Measurements from ENCODE around the gene HES4. TPM values are rescaled to one million over a fixed set of nuclear protein-coding genes. Genes with fewer than 3 reads are reported as not detected.

The HES4 gene
- total and polyA plus RNA-seq, 11 donors: 25.7 to 98.1 (median 37.3) TPM

- H3K9me3 ChIP-seq: no peaks in the 10 kb centered on the region
- ATAC-seq (no peak), DNase-seq (no peak)
- H3K27ac ChIP-seq: no peak overlapping the region
- WGBS, 4 donors: 85 to 94% (median 91%) methylated on average over 9 of the region's 9 CpGs
- H3K4me1 ChIP-seq: no peaks in the 10 kb centered on the region
- intact Hi-C loops (cut with DNase I): loop anchor here in 2 of 10 donors (5.0 to 10.0 kb wide), 2 partner anchors 38 to 45 kb away; no protein-coding TSS in a partner anchor
- peaks cover 0 to 99% (median 91%) of the 10 kb centered on the region in 9 donors for H3K36me3 ChIP-seq
- H3K27me3 ChIP-seq: no peaks in the 10 kb centered on the region
- TF ChIP-seq CTCF (IDR thresholded peaks at IDR 0.05) (no peak), POLR2A (IDR thresholded peaks at IDR 0.05) (no peak)
- H3K4me3 ChIP-seq: no peak overlapping the region
These were observed 49.6 kb downstream of the HES4 start for GRCh38 chr1:950268-950667.

Other genes with a start within 250 kb of the HES4 start
- gene SAMD11, start 76.2 kb downstream of the HES4 start, total RNA-seq: 1 to 10 TPM in 4 of 9 donors, under 1 TPM in 5; 0.38 to 3.2 (median 0.96) TPM
- 1 to 10 TPM in 1 of 2 donors, under 1 TPM in 1; 0.54 to 1.3 TPM for gene SAMD11, start 76.2 kb downstream of the HES4 start, polyA plus RNA-seq
- 10 to 100 TPM; 36.0 to 63.6 (median 43.3) TPM for gene NOC2L, start 40.8 kb downstream of the HES4 start, total RNA-seq
- 10 to 100 TPM; 55.1 to 85.3 TPM for gene NOC2L, start 40.8 kb downstream of the HES4 start, polyA plus RNA-seq
- gene KLHL17, start 39.5 kb downstream of the HES4 start, total RNA-seq: 1 to 10 TPM; 1.6 to 6.8 (median 4.7) TPM
- gene KLHL17, start 39.5 kb downstream of the HES4 start, polyA plus RNA-seq: 1 to 10 TPM; 5.4 to 5.5 TPM
- under 1 TPM in 2 of 9 donors, not detected in 7; 0.37 to 0.63 TPM for gene PLEKHN1, start 33.6 kb downstream of the HES4 start, total RNA-seq
- gene PLEKHN1, start 33.6 kb downstream of the HES4 start, polyA plus RNA-seq: under 1 TPM; 0.15 TPM
- gene PERM1, start 18.0 kb downstream of the HES4 start, total RNA-seq: 100 to 1,000 TPM in 6 of 9 donors, 10 to 100 TPM in 3; 52.8 to 149 (median 104) TPM
- 100 to 1,000 TPM in 1 of 2 donors, 10 to 100 TPM in 1; 53.3 to 353 TPM for gene PERM1, start 18.0 kb downstream of the HES4 start, polyA plus RNA-seq
- 100 to 1,000 TPM in 1 of 9 donors, 10 to 100 TPM in 8; 17.0 to 189 (median 32.8) TPM for gene ISG15, start 13.4 kb upstream of the HES4 start, total RNA-seq
- gene ISG15, start 13.4 kb upstream of the HES4 start, polyA plus RNA-seq: 10 to 100 TPM; 34.4 to 76.5 TPM
- 10 to 100 TPM in 8 of 9 donors, 1 to 10 TPM in 1; 9.7 to 45.7 (median 22.7) TPM for gene AGRN, start 20.0 kb upstream of the HES4 start, total RNA-seq
- 10 to 100 TPM; 11.8 to 14.1 TPM for gene AGRN, start 20.0 kb upstream of the HES4 start, polyA plus RNA-seq
- not detected for gene RNF223, start 74.2 kb upstream of the HES4 start, total RNA-seq
- gene RNF223, start 74.2 kb upstream of the HES4 start, polyA plus RNA-seq: not detected
- gene C1orf159, start 116.0 kb upstream of the HES4 start, total RNA-seq: 1 to 10 TPM; 3.7 to 6.6 (median 4.2) TPM
- gene C1orf159, start 116.0 kb upstream of the HES4 start, polyA plus RNA-seq: 1 to 10 TPM; 7.1 to 7.2 TPM
- gene TTLL10, start 173.8 kb upstream of the HES4 start, total RNA-seq: under 1 TPM in 5 of 9 donors, not detected in 4; 0.14 to 0.53 (median 0.27) TPM
- under 1 TPM; 0.03 to 0.19 TPM for gene TTLL10, start 173.8 kb upstream of the HES4 start, polyA plus RNA-seq
- under 1 TPM in 2 of 9 donors, not detected in 7; 0.77 to 0.93 TPM for gene TNFRSF18, start 206.5 kb upstream of the HES4 start, total RNA-seq
- under 1 TPM in 1 of 2 donors, not detected in 1; 0.24 TPM for gene TNFRSF18, start 206.5 kb upstream of the HES4 start, polyA plus RNA-seq
- 10 to 100 TPM in 1 of 9 donors, 1 to 10 TPM in 8; 1.1 to 23.8 (median 2.7) TPM for gene TNFRSF4, start 214.1 kb upstream of the HES4 start, total RNA-seq
- 1 to 10 TPM; 3.2 to 4.0 TPM for gene TNFRSF4, start 214.1 kb upstream of the HES4 start, polyA plus RNA-seq
- gene SDF4, start 231.9 kb upstream of the HES4 start, total RNA-seq: 100 to 1,000 TPM; 102 to 167 (median 120) TPM
- 100 to 1,000 TPM; 102 to 212 TPM for gene SDF4, start 231.9 kb upstream of the HES4 start, polyA plus RNA-seq
- gene B3GALT6, start 232.1 kb upstream of the HES4 start, total RNA-seq: 10 to 100 TPM in 7 of 9 donors, 1 to 10 TPM in 2; 8.1 to 21.4 (median 11.2) TPM
- 10 to 100 TPM in 1 of 2 donors, 1 to 10 TPM in 1; 6.7 to 15.7 TPM for gene B3GALT6, start 232.1 kb upstream of the HES4 start, polyA plus RNA-seq
- gene C1QTNF12, start 246.6 kb upstream of the HES4 start, total RNA-seq: 1 to 10 TPM in 2 of 9 donors, under 1 TPM in 5, not detected in 2; 0.72 to 3.5 (median 0.85) TPM
- under 1 TPM; 0.84 to 0.93 TPM for gene C1QTNF12, start 246.6 kb upstream of the HES4 start, polyA plus RNA-seq